WTC11 (cell line): ENCODE data around the gene NOP9. TPM values are rescaled to one million over a fixed set of nuclear protein-coding genes. Genes with fewer than 3 reads are reported as not detected.

ENCODE experiments used
- ATAC-seq: fragments of 200-7000 bp; cut with Tn5 transposase; 2 replicates; pipeline ENCODE4 v1.10.0; 2021; ENCODE audit warnings: mild to moderate bottlenecking, moderate library complexity
- CTCF ChIA-PET: fragments of 300-600 bp; sonication (Branson Sonifier 250); formaldehyde crosslinking; loops from one replicate; lab custom pipeline; 2021; ENCODE audit warnings: antibody characterized with exemption; lab: Charles Lee
- POLR2A ChIA-PET: fragments of 350-600 bp; sonication (Branson Sonifier 250); formaldehyde crosslinking; loops from one replicate; lab custom pipeline; 2021; ENCODE audit warnings: antibody characterized with exemption; lab: Charles Lee
- DNase-seq: peaks from one replicate; pipeline ENCODE4 v3.0.0; 2021; ENCODE audit warnings: low spot score
- H3K27ac Mint-ChIP-seq: 2 replicates; pipeline ENCODE4 v1.8.0; 2021; ENCODE audit warnings: mixed read lengths
- H3K27me3 Mint-ChIP-seq: 2 replicates; pipeline ENCODE4 v1.8.0; 2021; ENCODE audit warnings: low read depth, mild to moderate bottlenecking, moderate library complexity, mixed read lengths
- H3K36me3 Mint-ChIP-seq: 2 replicates; pipeline ENCODE4 v1.8.0; 2021; ENCODE audit warnings: mixed read lengths
- H3K4me1 Mint-ChIP-seq: 2 replicates; pipeline ENCODE4 v1.8.0; 2022; ENCODE audit warnings: mixed read lengths
- H3K4me3 Mint-ChIP-seq: 2 replicates; pipeline ENCODE4 v1.8.0; 2021; ENCODE audit warnings: mild to moderate bottlenecking, moderate library complexity, mixed read lengths
- H3K9me3 Mint-ChIP-seq: 2 replicates; pipeline ENCODE4 v1.8.0; 2021; ENCODE audit warnings: mixed read lengths
- ATF1 ChIP-seq: sonication (generic); formaldehyde crosslinking; IDR thresholded peaks from 2 replicates; pipeline ENCODE4 v1.8.1; 2023; ENCODE audit warnings: mild to moderate bottlenecking, moderate library complexity, missing genetic modification reagents
- ELF4 ChIP-seq: sonication (generic); formaldehyde crosslinking; IDR thresholded peaks from 2 replicates; pipeline ENCODE4 v1.8.1; 2022; ENCODE audit warnings: low read depth, mild to moderate bottlenecking, moderate library complexity, missing genetic modification reagents
- ETV6 ChIP-seq: sonication (generic); formaldehyde crosslinking; IDR thresholded peaks from 2 replicates; pipeline ENCODE4 v1.8.1; 2022; ENCODE audit warnings: mild to moderate bottlenecking, missing genetic modification reagents
- GABPB1 ChIP-seq: sonication (generic); formaldehyde crosslinking; IDR thresholded peaks from 2 replicates; pipeline ENCODE4 v1.8.1; 2023; ENCODE audit warnings: mild to moderate bottlenecking, missing genetic modification reagents
- GTF2I ChIP-seq: fragments of 250-450 bp; sonication (Bioruptor Pico); conservative IDR thresholded peaks from 2 replicates; pipeline ENCODE4 v1.4.0; 2021; ENCODE audit warnings: mild to moderate bottlenecking
- JAZF1 ChIP-seq: fragments of 250-450 bp; sonication (Bioruptor Pico); IDR thresholded peaks from 2 replicates; pipeline ENCODE4 v1.9.0; 2021; ENCODE audit warnings: moderate library complexity, mild to moderate bottlenecking, inconsistent platforms
- JUN ChIP-seq: sonication (generic); formaldehyde crosslinking; IDR thresholded peaks from 2 replicates; pipeline ENCODE4 v1.8.0; 2023; ENCODE audit warnings: mild to moderate bottlenecking, missing genetic modification reagents
- KAT7 ChIP-seq: sonication (generic); formaldehyde crosslinking; IDR thresholded peaks from 2 replicates; pipeline ENCODE4 v1.8.1; 2023; ENCODE audit warnings: missing genetic modification reagents, mild to moderate bottlenecking, borderline replicate concordance
- MXD4 ChIP-seq: fragments of 250-450 bp; sonication (Bioruptor Pico); IDR thresholded peaks from 2 replicates; pipeline ENCODE4 v1.8.0; 2021; ENCODE audit warnings: mild to moderate bottlenecking, moderate library complexity, borderline replicate concordance
- MYBL2 ChIP-seq: sonication (generic); formaldehyde crosslinking; IDR thresholded peaks from 2 replicates; pipeline ENCODE4 v1.8.1; 2023; ENCODE audit warnings: mild to moderate bottlenecking, moderate library complexity, missing genetic modification reagents
- PRRX2 ChIP-seq: fragments of 250-450 bp; sonication (Bioruptor Pico); IDR thresholded peaks from 2 replicates; pipeline ENCODE4 v1.8.0; 2021; ENCODE audit warnings: mild to moderate bottlenecking
- RORB ChIP-seq: fragments of 250-450 bp; sonication (Bioruptor Pico); IDR thresholded peaks from 2 replicates; pipeline ENCODE4 v1.9.0; 2021; ENCODE audit warnings: mild to moderate bottlenecking
- SMAD3 ChIP-seq: sonication (generic); formaldehyde crosslinking; IDR thresholded peaks from 2 replicates; pipeline ENCODE4 v1.8.0; 2022; ENCODE audit warnings: missing genetic modification reagents, mild to moderate bottlenecking, borderline replicate concordance
- SOX15 ChIP-seq: fragments of 250-450 bp; sonication (Bioruptor Pico); IDR thresholded peaks from 2 replicates; pipeline ENCODE4 v1.9.0; 2021; ENCODE audit warnings: mild to moderate bottlenecking
- SP1 ChIP-seq: sonication (generic); formaldehyde crosslinking; conservative IDR thresholded peaks from 2 replicates; pipeline ENCODE4 v1.8.1; 2022; ENCODE audit warnings: missing genetic modification reagents
- TEAD4 ChIP-seq: sonication (generic); formaldehyde crosslinking; IDR thresholded peaks from 2 replicates; pipeline ENCODE4 v1.8.0; 2022; ENCODE audit warnings: mild to moderate bottlenecking, missing genetic modification reagents
- ZNF396 ChIP-seq: fragments of 250-450 bp; sonication (Bioruptor Pico); IDR thresholded peaks from 2 replicates; pipeline ENCODE4 v1.8.0; 2021; ENCODE audit warnings: mild to moderate bottlenecking, moderate library complexity, borderline replicate concordance
- ZNF423 ChIP-seq: fragments of 250-450 bp; sonication (Bioruptor Pico); IDR thresholded peaks from 2 replicates; pipeline ENCODE4 v2.1.2; 2022; ENCODE audit warnings: mild to moderate bottlenecking, moderate library complexity
- ZNF671 ChIP-seq: fragments of 250-450 bp; sonication (Bioruptor Pico); IDR thresholded peaks from 2 replicates; pipeline ENCODE4 v1.8.0; 2021; ENCODE audit warnings: mild to moderate bottlenecking
- total RNA-seq: library from RNA; stranded (reverse); gene quantifications from 3 replicates; pipeline ENCODE4 v1.2.3, GENCODE V29; 2021
- TF ChIP-seq, protein P1 (sequence below): fragments of 250-450 bp; sonication (Bioruptor Pico); IDR thresholded peaks from 2 replicates; pipeline ENCODE4 v1.8.0; 2021; ENCODE audit warnings: mild to moderate bottlenecking
- TF ChIP-seq, protein P2 (sequence below): sonication (generic); formaldehyde crosslinking; conservative IDR thresholded peaks from 2 replicates; pipeline ENCODE4 v1.8.1; 2022; ENCODE audit warnings: mild to moderate bottlenecking, missing genetic modification reagents
- TF ChIP-seq, protein P3 (sequence below): sonication (generic); formaldehyde crosslinking; IDR thresholded peaks from 2 replicates; pipeline ENCODE4 v1.8.0; 2022; ENCODE audit warnings: mild to moderate bottlenecking, missing genetic modification reagents
- TF ChIP-seq, protein P4 (sequence below): fragments of 250-450 bp; sonication (Bioruptor Pico); IDR thresholded peaks from 2 replicates; pipeline ENCODE4 v1.9.0; 2021; ENCODE audit warnings: mild to moderate bottlenecking
- TF ChIP-seq, protein P5 (sequence below): sonication (generic); formaldehyde crosslinking; IDR thresholded peaks from 2 replicates; pipeline ENCODE4 v1.8.0; 2023; ENCODE audit warnings: mild to moderate bottlenecking, missing genetic modification reagents
- TF ChIP-seq, protein P6 (sequence below): sonication (generic); formaldehyde crosslinking; conservative IDR thresholded peaks from 2 replicates; pipeline ENCODE4 v1.8.1; 2023; ENCODE audit warnings: mild to moderate bottlenecking, low read depth, missing genetic modification reagents, moderate library complexity

The NOP9 gene
- total RNA-seq, 1 experiment from 2014 or later = 44.4 TPM

DNA sequence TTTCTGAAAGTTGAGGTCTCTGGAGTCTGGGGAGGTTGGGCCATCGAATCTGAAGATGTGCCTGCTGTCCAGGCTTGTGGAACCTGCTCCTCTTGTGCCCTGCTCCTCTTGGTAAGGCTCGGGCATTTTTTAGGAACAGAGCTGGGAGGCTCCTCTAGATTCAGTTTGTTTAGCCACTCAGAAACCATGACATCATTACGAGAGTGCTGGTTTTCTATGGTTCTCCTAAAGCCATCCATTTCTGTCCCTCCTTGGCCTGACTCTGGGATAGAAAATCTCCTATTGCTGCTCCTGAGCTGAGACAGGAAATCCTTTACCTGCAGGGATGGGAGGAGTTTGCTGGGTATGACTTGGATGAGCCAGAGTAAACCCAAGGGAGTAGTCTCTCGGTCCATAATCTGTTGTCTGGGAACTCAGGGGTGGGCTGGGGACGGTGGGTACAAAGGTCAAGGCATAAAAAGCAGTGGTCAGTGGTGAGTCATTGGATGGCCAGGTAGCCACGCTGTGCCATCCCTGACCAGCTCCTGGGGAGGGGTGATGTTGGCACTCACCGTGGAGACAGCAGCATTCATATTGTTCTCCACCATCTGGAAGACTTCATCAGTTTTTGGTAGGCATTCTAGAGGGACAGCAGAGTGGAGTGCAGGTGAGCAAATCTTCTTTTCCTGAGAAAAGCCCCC lies 37.6 kb downstream of the NOP9 start (continued):
- TF ChIP-seq MXD4 (CRISPR knock-in tag) (no peak), ZNF396 (no peak)
- TF ChIP-seq, protein P1, sequence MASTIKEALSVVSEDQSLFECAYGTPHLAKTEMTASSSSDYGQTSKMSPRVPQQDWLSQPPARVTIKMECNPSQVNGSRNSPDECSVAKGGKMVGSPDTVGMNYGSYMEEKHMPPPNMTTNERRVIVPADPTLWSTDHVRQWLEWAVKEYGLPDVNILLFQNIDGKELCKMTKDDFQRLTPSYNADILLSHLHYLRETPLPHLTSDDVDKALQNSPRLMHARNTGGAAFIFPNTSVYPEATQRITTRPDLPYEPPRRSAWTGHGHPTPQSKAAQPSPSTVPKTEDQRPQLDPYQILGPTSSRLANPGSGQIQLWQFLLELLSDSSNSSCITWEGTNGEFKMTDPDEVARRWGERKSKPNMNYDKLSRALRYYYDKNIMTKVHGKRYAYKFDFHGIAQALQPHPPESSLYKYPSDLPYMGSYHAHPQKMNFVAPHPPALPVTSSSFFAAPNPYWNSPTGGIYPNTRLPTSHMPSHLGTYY (CRISPR knock-in tag) = no peak

DNA sequence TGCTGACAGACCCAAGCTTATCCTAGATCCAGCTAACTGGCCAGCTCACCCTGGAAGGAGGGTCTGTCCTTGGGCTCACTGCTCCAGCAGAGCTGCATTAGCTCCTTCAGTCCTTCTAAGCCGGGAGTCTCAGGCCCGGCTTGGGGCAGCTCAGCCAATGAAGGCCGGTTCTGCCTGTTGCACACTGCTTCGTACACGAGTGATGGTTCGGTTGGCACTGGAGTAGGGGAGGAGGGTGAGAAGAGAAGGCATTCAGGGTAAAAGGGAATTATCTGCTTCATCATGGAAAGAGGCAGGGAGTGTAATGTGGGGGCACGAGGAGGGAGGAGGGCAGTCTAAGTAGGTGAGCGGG lies 38.1 kb downstream of the NOP9 start:
- Mint-ChIP-seq H3K36me3 (no peaks in the 10 kb centered on the region), H3K9me3 (no peaks in the 10 kb centered on the region), H3K4me1 (peaks cover 19% of the 10 kb centered on the region), H3K27me3 (peaks cover 100% of the 10 kb centered on the region), H3K4me3 (no peak overlapping the region), H3K27ac (no peak overlapping the region)
- ATAC-seq (no peak), DNase-seq (no peak)
- CTCF ChIA-PET = interaction anchor here (0.8 to 17.1 kb wide), 2 partner anchors 29 to 90 kb away, joined by 3 to 518 read pairs; partner anchors contain the start of genes CBLN3 and KHNYN
- TF ChIP-seq KAT7 (no peak), ATF1 (CRISPR knock-in tag) (no peak), GABPB1 (CRISPR knock-in tag) (no peak), PRRX2 (CRISPR knock-in tag) (no peak), TEAD4 (no peak), ETV6 (no peak)
- TF ChIP-seq, protein P2, sequence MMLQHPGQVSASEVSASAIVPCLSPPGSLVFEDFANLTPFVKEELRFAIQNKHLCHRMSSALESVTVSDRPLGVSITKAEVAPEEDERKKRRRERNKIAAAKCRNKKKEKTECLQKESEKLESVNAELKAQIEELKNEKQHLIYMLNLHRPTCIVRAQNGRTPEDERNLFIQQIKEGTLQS (CRISPR knock-in tag) = no peak
- TF ChIP-seq, protein P3, sequence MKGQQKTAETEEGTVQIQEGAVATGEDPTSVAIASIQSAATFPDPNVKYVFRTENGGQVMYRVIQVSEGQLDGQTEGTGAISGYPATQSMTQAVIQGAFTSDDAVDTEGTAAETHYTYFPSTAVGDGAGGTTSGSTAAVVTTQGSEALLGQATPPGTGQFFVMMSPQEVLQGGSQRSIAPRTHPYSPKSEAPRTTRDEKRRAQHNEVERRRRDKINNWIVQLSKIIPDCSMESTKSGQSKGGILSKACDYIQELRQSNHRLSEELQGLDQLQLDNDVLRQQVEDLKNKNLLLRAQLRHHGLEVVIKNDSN (CRISPR knock-in tag) = no peak
- POLR2A ChIA-PET = no interaction called here

DNA sequence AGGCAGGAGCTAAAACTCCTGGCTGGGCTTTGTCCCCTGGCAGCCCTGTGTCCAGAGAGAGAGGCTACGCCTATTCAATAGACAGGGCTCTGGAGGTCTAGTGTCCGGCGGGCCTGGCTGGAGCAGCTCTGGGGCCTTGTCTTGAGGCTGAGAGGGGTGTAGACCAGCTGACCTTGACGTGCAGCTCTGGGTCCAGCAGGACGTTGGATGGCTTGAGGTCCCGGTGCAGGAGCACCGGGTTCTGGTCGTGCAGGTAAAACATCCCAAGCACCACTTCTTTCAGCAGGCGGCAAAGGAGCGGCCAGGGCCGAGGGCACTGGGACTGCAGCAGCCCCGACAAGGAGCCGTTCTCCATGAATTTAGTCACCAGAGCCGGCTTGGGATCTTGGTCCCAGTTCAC lies 39.2 kb downstream of the NOP9 start:
- DNase-seq = no peak
- POLR2A ChIA-PET = no interaction called here
- H3K4me1 Mint-ChIP-seq = peaks cover 16% of the 10 kb centered on the region
- no peak overlapping the region for H3K27ac Mint-ChIP-seq
- H3K36me3 Mint-ChIP-seq = no peaks in the 10 kb centered on the region
- CTCF ChIA-PET = interaction anchor here (0.6 to 17.1 kb wide), 10 partner anchors 13 to 1179 kb away, joined by 3 to 518 read pairs (median 9); partner anchors contain the start of genes CBLN3, CIDEB, KHNYN and LTB4R
- H3K9me3 Mint-ChIP-seq = no peaks in the 10 kb centered on the region
- peaks cover 97% of the 10 kb centered on the region for H3K27me3 Mint-ChIP-seq
- H3K4me3 Mint-ChIP-seq = peak overlapping the region; percentile 80
- no peak for ATAC-seq
- TF ChIP-seq, protein P1 (CRISPR knock-in tag) = no peak
- no peak for TF ChIP-seq MXD4 (CRISPR knock-in tag)
- TF ChIP-seq MYBL2 (CRISPR knock-in tag) = no peak
- TF ChIP-seq RORB (CRISPR knock-in tag) = no peak
- TF ChIP-seq JAZF1 (CRISPR knock-in tag) = no peak
- TF ChIP-seq SOX15 (CRISPR knock-in tag) = no peak
- TF ChIP-seq, protein P4, sequence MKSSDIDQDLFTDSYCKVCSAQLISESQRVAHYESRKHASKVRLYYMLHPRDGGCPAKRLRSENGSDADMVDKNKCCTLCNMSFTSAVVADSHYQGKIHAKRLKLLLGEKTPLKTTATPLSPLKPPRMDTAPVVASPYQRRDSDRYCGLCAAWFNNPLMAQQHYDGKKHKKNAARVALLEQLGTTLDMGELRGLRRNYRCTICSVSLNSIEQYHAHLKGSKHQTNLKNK (CRISPR knock-in tag) = no peak
- TF ChIP-seq JUN (CRISPR knock-in tag) = no peak
- no peak for TF ChIP-seq ZNF671 (CRISPR knock-in tag)
- no peak for TF ChIP-seq SMAD3 (CRISPR knock-in tag)
- TF ChIP-seq GTF2I (CRISPR knock-in tag) = no peak
- TF ChIP-seq ZNF396 = no peak
- TF ChIP-seq, protein P5, sequence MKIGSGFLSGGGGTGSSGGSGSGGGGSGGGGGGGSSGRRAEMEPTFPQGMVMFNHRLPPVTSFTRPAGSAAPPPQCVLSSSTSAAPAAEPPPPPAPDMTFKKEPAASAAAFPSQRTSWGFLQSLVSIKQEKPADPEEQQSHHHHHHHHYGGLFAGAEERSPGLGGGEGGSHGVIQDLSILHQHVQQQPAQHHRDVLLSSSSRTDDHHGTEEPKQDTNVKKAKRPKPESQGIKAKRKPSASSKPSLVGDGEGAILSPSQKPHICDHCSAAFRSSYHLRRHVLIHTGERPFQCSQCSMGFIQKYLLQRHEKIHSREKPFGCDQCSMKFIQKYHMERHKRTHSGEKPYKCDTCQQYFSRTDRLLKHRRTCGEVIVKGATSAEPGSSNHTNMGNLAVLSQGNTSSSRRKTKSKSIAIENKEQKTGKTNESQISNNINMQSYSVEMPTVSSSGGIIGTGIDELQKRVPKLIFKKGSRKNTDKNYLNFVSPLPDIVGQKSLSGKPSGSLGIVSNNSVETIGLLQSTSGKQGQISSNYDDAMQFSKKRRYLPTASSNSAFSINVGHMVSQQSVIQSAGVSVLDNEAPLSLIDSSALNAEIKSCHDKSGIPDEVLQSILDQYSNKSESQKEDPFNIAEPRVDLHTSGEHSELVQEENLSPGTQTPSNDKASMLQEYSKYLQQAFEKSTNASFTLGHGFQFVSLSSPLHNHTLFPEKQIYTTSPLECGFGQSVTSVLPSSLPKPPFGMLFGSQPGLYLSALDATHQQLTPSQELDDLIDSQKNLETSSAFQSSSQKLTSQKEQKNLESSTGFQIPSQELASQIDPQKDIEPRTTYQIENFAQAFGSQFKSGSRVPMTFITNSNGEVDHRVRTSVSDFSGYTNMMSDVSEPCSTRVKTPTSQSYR (CRISPR knock-in tag) = no peak
- TF ChIP-seq SP1 (CRISPR knock-in tag) = no peak
- no peak for TF ChIP-seq ZNF423 (CRISPR knock-in tag)
- no peak for TF ChIP-seq GABPB1 (CRISPR knock-in tag)
- TF ChIP-seq ELF4 (CRISPR knock-in tag) = no peak
- TF ChIP-seq, protein P6, sequence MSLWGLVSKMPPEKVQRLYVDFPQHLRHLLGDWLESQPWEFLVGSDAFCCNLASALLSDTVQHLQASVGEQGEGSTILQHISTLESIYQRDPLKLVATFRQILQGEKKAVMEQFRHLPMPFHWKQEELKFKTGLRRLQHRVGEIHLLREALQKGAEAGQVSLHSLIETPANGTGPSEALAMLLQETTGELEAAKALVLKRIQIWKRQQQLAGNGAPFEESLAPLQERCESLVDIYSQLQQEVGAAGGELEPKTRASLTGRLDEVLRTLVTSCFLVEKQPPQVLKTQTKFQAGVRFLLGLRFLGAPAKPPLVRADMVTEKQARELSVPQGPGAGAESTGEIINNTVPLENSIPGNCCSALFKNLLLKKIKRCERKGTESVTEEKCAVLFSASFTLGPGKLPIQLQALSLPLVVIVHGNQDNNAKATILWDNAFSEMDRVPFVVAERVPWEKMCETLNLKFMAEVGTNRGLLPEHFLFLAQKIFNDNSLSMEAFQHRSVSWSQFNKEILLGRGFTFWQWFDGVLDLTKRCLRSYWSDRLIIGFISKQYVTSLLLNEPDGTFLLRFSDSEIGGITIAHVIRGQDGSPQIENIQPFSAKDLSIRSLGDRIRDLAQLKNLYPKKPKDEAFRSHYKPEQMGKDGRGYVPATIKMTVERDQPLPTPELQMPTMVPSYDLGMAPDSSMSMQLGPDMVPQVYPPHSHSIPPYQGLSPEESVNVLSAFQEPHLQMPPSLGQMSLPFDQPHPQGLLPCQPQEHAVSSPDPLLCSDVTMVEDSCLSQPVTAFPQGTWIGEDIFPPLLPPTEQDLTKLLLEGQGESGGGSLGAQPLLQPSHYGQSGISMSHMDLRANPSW = no peak
